Mesothelial cell of epicardium (in vitro differentiated cells): ENCODE data around the gene NFIB. TPM values are rescaled to one million over a fixed set of nuclear protein-coding genes. Genes with fewer than 3 reads are reported as not detected.

Source experiments
- DNase-seq, 2 experiments: peaks; one replicate each; pipeline ENCODE4 v3.0.0; 2021; ENCODE audit warnings: low spot score in 2 of 2; ENCODE audit not compliant: unreplicated experiment in 2 of 2
- H3K27ac Mint-ChIP-seq: 2 replicates; pipeline ENCODE4 v1.8.0; 2021; ENCODE audit warnings: mixed read lengths
- H3K27me3 Mint-ChIP-seq: 2 replicates; pipeline ENCODE4 v1.8.0; 2021; ENCODE audit warnings: low read depth, mixed read lengths
- H3K36me3 Mint-ChIP-seq: 2 replicates; pipeline ENCODE4 v1.8.0; 2021; ENCODE audit warnings: mixed read lengths
- H3K4me1 Mint-ChIP-seq: 2 replicates; pipeline ENCODE4 v1.8.0; 2021; ENCODE audit warnings: mixed read lengths
- H3K4me3 Mint-ChIP-seq: 2 replicates; pipeline ENCODE4 v1.8.0; 2021; ENCODE audit warnings: mild to moderate bottlenecking, moderate library complexity, mixed read lengths
- H3K9me3 Mint-ChIP-seq: 2 replicates; pipeline ENCODE4 v1.8.0; 2021; ENCODE audit warnings: mixed read lengths
- CTCF ChIP-seq: fragments of 200-600 bp; sonication (generic); IDR thresholded peaks from one replicate; pipeline ENCODE4 v1.5.0; 2021; ENCODE audit warnings: antibody characterized with exemption; ENCODE audit not compliant: unreplicated experiment
- total RNA-seq: library from RNA; stranded (reverse); gene quantifications from 3 replicates; pipeline ENCODE4 v1.2.1, GENCODE V29; 2021

Gene NFIB
- total RNA-seq, 1 donor from 2014 or later: 230 TPM

GRCh38 chr9:14340994-14341393 is 27.1 kb upstream of the NFIB start:
- peaks cover 3% of the 10 kb centered on the region for H3K27me3 Mint-ChIP-seq
- no peaks in the 10 kb centered on the region for H3K9me3 Mint-ChIP-seq
- no peak for TF ChIP-seq CTCF
- no peak overlapping the region for H3K4me3 Mint-ChIP-seq
- H3K36me3 Mint-ChIP-seq: no peaks in the 10 kb centered on the region
- H3K27ac Mint-ChIP-seq: no peak overlapping the region
- H3K4me1 Mint-ChIP-seq: peaks cover 9% of the 10 kb centered on the region
- DNase-seq: no peak

DNA sequence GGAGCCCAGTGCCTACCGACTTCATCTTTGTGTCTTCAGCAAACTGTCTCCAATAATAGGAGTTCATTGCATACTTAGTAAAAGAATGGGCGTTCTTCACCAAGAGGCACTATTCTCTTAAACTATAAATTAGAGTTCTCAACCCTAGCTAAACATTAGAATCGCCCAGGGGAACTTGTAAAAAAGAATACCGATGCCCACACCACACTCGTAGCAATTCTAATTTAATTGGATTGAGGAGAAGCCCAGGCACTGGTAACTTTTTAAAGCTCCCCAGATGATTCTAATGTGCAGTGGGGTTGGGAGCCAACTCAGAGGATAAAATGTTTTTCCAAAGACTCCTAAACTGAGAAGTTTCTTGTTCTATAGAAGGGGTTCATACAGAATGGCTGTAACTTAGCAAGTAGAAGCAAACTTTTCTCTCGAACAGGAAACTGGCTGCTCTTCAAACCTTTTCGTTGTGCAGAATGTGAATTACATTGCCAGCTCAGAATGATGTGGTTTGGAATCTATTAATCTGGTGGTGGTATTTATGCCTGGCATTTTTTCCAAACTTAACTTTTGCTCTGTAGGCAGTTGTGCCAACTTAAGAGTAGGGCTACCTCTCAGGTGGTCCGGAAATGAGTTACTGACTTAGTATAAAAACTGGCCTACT is 26.4 kb upstream of the NFIB start:
- H3K36me3 Mint-ChIP-seq: no peaks in the 10 kb centered on the region
- peaks cover 3% of the 10 kb centered on the region for H3K27me3 Mint-ChIP-seq
- DNase-seq: no peak
- no peak for TF ChIP-seq CTCF
- no peak overlapping the region for H3K4me3 Mint-ChIP-seq
- H3K4me1 Mint-ChIP-seq: peaks cover 3% of the 10 kb centered on the region
- H3K27ac Mint-ChIP-seq: no peak overlapping the region
- peaks cover 1% of the 10 kb centered on the region for H3K9me3 Mint-ChIP-seq

DNA sequence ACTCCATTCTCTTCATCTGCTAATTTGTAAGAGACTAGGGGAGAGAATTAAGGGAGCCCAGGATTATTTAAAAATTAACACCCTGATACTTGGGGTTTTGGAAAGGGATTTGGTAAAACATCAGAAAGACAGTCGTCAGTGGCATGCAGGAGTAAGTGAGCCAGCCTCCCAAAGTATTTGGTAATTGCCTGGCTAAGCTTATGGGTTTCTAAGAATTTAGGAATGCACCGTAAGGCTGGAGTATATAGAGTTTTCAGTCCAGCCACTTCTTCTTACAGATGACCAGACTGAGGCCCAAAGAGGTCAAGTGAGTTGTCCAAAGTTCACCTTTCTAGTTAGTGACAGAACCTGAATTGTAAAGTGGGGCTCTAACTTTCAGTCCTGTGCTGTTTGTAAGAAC is 25.8 kb upstream of the NFIB start:
- peaks cover 7% of the 10 kb centered on the region for H3K9me3 Mint-ChIP-seq

DNA sequence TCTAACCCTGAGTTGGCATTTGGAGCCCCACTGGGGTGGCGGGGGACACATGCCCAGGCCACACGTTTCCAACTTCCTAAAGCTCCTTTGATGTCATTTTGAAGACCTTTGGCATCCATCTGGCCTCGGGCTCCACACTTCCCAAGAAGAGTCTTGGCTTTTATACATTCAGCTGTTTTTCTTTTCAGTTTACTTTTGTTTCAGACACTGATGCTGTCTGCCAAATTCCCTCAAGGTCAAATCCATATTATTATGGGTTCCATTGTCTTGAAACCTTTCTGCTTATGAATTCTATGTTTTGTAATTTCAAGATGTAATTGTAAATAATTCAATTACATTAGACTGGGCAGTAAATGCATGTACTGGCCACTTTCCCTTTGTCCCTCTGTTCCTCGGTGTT is 23.7 kb upstream of the NFIB start:
- H3K36me3 Mint-ChIP-seq: no peaks in the 10 kb centered on the region

More for the DNA sequence above, 25.8 kb upstream of the NFIB start:
- Mint-ChIP-seq H3K36me3 (no peaks in the 10 kb centered on the region), H3K27me3 (peaks cover 3% of the 10 kb centered on the region), H3K4me3 (no peak overlapping the region), H3K4me1 (no peaks in the 10 kb centered on the region), H3K27ac (no peak overlapping the region)
- TF ChIP-seq CTCF: no peak
- DNase-seq: no peak

GRCh38 chr9:14336244-14336643 is 22.3 kb upstream of the NFIB start:
- Mint-ChIP-seq H3K36me3 (no peaks in the 10 kb centered on the region), H3K4me3 (no peak overlapping the region), H3K27me3 (peaks cover 3% of the 10 kb centered on the region), H3K9me3 (peaks cover 11% of the 10 kb centered on the region), H3K27ac (no peak overlapping the region), H3K4me1 (peaks cover 2% of the 10 kb centered on the region)
- no peak for TF ChIP-seq CTCF
- no peak for DNase-seq

More for the DNA sequence above, 23.7 kb upstream of the NFIB start:
- DNase-seq: no peak
- Mint-ChIP-seq H3K9me3 (peaks cover 11% of the 10 kb centered on the region), H3K27me3 (peaks cover 3% of the 10 kb centered on the region), H3K4me1 (no peaks in the 10 kb centered on the region), H3K27ac (no peak overlapping the region), H3K4me3 (no peak overlapping the region)
- no peak for TF ChIP-seq CTCF
